HG03280 (cell line): ENCODE measurements around the gene DCANP1.
"Not testable (repeated sequence)": the region's sequence is repeated elsewhere in the genome, so short reads cannot be mapped to it uniquely, and the experiment has no call there.

Experiments
- ATAC-seq: cut with Tn5 transposase; IDR thresholded peaks from one replicate; pipeline ENCODE4 v1.9.1; 2021; ENCODE audit warnings: mild to moderate bottlenecking, moderate library complexity; ENCODE audit not compliant: unreplicated experiment

The DCANP1 gene

DNA sequence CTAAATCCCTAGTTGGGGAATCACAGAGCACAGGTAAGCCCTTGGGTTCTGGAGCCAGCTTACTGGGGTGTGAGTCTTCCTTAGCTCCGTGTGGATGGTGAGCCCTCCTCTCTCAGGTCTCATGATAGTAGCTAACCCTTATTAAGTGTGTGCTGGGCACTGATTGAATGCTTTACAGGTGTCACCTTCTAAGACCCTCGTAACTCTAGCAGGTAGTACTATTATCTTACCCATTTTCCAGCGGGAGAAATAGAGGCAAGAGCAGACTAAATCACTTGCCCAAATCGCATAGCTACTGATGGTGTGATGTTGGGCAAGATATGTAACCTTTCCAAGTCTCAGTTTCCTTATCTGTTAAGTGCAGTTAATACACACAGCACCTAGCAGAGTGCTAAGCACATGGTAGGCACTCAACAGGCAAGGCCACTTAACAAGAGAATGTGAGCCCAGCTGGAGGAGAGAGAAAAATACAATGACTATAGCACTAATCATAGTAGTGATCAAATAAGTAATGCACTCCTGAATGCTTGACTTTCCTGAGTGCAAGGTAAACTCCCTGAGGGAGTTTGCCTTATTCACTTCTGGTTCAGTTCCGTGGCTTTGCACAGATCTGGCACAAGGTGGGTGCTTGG, at the start of gene DCANP1:
TSS of gene DCANP1 (minus strand) at position 51 of the 632 bp plus-strand sequence. CDS start 240 bp downstream, outside the sequence.
- ATAC-seq = no peak

DNA sequence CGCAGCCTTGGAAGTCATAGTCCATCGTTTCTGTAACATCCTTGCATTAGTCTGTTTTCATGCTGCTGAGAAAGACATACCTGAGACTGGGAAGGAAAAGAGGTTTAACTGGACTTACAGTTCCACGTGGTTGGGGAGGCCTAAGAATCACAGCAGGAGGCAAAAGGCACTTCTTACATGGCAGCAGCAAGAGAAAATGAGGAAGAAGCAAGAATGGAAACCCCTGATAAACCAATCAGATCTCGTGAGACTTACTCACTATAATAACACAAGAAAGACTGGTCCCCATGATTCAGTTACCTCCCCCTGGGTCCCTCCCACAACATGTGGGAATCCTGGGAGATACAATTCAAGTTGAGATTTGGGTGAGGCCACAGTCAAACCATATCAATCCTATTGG, 48.4 kb upstream of the DCANP1 start:
- not testable (repeated sequence) for ATAC-seq

DNA sequence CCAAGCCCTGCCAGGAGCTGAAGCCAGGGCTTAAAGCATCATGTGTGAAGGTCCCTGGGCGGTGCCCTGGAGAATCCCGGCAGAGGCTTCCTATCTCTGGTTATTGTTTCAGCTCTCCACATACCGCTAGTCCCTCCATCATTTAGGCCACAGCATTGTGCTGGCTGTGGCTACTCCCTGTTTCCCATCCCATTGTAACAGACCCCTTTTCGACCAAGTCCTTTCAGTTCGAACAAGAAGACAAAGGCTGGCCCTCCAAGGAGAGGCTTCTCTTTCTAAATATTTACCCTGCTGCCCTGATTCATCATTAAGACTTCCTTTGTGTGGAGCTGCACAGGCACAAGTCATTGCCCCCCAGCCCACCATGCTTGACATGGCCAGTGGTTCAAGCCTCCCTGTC, 47.0 kb upstream of the DCANP1 start:
- no peak for ATAC-seq

DNA sequence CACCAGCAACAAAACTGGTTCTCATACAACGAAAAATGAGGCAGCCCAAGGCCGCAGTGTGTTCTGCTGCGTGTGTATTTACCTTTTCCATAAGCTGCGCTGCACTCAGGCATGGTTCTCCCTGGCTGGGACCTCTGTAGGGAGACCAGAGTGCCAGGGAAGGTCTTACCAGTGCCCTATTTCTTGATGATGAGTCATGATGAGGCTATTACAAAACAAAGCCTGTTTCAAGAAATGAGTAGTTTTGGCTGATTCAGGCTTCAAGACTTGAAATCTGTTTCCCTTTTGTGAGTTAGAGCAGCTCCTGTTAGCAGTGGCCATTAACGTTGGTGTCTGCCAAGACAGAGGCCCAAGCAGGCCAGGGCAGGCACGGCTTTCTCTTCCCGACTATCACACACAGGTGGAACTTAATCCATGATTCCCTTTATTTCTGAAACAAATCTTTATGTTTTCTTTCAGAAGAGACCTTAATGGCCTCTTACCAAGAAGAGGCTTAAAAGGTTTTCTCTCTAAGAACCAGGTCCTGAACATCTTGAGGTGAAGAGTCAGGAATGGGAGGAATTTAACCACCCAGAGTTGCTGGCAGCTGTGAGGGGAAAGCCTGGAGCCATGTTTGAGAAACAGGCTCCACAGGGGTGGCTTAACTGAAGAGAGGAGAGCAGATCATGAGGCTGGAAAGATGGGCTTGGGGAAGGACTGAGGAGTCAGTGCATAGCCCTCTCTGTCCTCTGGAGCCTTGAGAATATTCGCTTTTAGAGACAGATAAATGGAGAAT, 46.4 kb upstream of the DCANP1 start:
- ATAC-seq = no peak

DNA sequence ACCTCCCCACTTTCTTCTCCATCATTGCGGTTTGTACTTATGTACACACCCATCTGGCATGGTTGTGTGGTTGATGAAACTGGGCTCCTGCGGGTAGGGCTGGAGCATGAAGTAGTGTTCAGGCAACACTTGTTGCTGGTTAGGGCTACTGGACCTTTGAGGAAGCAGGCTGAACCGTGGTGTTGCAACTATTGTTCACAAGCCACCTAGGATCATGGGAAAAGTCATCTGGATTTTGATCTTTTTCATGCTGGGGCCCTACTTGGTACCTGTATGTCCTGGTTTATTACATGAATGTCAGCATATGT, 45.1 kb upstream of the DCANP1 start:
- ATAC-seq = no peak

GRCh38 chr5:135491552-135492318, 44.6 kb upstream of the DCANP1 start:
- ATAC-seq = no peak

GRCh38 chr5:135491038-135491551, 43.9 kb upstream of the DCANP1 start:
- ATAC-seq = no peak

- ATAC-seq = no peak
These were observed 43.3 kb upstream of the DCANP1 start for GRCh38 chr5:135490245-135491037.

DNA sequence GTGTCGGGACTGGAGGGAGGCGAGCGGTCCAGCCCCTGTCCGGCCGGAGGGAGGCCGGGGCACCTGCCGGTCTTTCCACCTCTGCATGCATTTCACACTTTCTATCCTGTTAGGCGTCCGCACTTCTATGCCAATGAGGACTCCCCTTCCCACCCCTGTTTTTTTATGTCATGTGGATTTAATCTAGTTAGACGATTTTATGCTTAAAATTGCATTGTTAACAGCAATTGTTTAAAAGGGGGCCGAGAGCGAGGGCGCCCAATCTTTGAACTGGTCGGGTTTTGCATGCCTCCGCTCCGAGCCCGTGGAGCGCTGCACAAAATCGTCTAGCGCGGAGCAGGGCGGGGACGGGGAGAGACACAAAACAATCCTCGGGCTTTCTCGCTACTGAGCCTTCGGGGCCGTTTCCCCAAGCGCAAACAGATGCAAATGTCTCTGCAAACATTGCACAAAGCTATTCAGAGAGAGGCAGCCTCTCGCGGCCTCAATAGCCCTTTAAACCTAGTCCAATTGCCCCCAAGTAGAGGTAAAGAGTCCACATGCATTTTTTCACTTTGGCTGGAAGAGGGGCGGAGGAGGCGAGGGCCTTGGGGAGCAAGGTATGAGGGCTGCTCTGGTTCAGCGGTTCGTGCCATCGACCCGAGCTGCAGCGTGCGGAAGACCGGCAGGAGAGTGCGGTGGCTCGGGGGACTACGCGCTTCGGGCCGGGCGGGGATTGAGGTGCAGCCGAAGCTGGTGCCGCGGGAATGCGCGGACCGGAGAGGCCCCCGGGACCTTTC, 42.5 kb upstream of the DCANP1 start:
- no peak for ATAC-seq

- ATAC-seq = no peak
These were observed 41.7 kb upstream of the DCANP1 start for GRCh38 chr5:135488727-135489465.

DNA sequence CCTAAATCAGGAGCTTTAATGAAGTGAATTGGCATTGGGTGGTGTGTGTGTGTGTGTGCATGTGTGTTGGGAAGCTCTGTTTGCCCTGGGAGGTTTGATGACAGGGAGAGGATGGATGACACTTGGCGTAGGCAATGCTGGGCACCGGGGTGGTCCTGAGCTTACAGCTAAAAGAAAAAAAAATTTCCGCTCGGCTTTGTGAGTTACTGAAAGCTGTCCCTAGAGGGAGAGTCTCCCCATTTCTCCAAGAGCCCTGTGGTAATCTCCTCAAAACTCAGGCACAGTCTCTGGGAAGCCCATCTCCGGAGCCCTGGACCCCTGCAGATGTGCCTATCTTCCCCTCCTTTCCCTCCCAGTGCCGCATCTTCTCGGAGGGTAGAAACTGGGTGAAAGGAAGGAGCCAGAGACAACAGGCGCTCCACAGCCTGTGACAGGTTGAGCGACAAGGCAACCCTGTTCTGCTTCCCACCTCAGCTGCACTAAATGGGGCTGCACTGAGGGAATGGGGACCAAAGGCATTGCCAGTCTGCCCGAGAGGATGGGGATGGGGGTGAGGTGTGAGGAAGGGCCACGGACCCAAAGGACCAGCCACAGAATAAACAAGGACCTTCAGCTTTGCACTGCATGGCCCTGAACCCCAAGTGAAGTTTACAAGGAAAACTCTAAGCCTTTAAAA, 40.8 kb upstream of the DCANP1 start:
- no peak for ATAC-seq

DNA sequence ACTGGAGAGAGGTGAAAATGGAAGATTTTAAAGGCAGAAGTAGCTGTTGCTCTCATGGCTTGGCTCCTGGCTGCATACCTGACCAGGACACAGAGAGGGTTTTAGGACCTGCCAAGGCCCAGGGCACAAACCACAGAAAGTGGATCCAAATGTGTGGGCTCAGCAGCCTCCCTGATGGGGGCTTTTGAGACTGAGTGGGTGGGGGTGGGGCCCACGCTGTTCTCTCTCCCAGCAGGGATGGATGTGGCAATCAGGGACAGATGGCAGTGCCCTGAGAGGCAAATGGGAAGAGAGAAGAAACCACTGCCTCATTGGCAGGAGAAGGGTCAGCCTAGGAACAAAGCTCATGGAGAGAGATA, 39.9 kb upstream of the DCANP1 start:
- no peak for ATAC-seq

DNA sequence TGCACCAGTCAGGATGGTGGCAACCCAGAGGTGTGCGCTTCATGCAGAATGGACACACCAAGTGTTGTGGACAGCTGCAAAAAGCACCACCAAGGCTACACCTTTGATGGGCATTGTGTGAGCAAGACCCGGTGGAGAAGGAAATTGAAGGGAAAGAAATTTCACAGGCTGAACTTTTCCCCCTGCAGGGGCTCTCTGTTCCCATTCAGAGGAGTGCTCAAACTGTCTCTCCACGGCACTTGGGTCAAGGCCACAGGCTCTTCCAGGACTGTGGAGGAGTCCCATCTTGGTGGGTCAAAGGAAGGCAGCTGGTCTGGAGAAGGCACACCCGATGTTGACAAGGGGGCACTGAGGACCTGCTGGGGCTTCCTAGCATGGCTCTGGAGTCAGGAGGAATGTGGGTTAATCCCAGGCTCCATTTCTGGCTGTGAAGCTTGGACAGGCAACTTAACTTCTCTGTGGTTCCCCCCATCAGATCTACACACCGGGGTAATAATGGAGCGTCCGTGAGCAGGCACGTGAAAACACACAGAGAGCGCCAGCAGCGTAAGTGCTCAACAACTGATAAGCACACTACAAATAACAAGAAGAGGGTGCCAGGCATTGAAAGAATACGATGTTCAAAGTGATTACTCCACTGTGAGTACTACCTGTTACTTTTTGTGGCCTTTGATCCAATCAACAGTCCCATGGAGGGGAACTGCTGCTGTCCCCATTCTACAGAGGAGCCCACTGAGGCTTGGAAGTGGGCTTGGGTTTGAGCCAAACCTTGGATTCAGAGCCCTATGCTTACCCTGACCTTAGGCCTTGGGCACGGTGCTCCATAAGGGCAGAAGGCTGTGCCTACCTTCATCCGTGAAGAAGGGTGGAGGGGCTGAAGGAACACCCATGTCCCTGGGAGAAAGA, 39.2 kb upstream of the DCANP1 start:
- no peak for ATAC-seq

DNA sequence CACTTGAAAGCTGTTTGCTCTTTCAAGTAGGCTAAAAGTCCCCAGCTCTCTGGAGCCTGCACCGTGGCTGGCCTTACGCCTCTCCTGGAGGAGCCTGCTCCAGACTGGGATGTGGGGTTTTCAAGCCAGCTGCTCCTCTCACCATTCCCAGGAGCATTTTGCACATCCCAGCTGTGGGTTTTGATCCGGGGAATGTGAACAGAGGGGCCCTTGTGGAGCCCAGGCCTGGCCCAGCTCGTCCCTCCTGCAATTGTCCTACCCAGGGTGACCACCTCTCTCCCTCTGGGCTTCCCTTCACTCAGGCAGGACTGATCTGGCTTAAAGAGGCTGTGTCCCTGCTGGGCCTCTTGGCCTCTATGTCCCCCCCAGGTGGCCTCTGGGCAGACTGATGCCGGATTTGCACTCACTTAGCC, 37.5 kb upstream of the DCANP1 start:
- ATAC-seq = no peak

DNA sequence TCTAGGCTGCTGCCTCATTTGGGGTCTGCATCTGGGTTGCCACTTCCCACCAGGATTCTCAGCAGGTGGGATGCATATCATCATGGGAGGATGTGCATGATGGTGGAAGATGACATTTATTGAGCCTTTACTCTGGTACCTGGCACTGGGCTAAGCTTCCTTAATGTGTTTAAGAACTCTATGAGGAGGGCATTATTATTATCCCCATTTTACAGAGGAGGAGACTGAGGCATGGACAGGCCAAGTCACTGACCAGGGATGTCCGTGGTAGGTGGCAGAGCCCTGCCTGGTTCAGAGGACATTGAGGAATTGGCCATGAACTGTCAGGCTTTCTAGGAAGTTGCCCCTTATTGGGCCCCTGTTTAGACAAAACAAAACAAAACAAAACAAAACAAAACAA, 36.1 kb upstream of the DCANP1 start:
- ATAC-seq = no peak

GRCh38 chr5:135482381-135482933, 35.3 kb upstream of the DCANP1 start:
- ATAC-seq = no peak

- no peak for ATAC-seq
These were observed 34.8 kb upstream of the DCANP1 start for GRCh38 chr5:135481909-135482311.

GRCh38 chr5:135481387-135481786, 34.2 kb upstream of the DCANP1 start:
- ATAC-seq = no peak
